Left lung (tissue), 10 donors: ENCODE measurements around the gene SNX25. TPM values are rescaled to one million over a fixed set of nuclear protein-coding genes. Genes with fewer than 3 reads are reported as not detected.

Experiments
- ATAC-seq: fragments of 200-7000 bp; cut with Tn5 transposase; one replicate; pipeline ENCODE4 v1.9.1; 2020; ENCODE audit warnings: moderate library complexity
- DNase-seq, 4 donors: peaks; one replicate each; pipeline ENCODE4 v3.0.0-alpha.2; 2013 to 2020
- H3K27ac ChIP-seq, 2 donors: fragments of 200-600 bp; sonication (generic) in 1 of 2; one replicate each; pipeline versions ENCODE4 v1.5.0 to v1.8.0; 2020 to 2021
- H3K27me3 ChIP-seq, 2 donors: fragments of 200-600 bp; sonication (generic) in 1 of 2; one replicate each; pipeline versions ENCODE4 v1.5.0 to v1.8.0; 2020 to 2021
- H3K36me3 ChIP-seq, 2 donors: fragments of 200-600 bp; sonication (generic) in 1 of 2; one replicate each; pipeline versions ENCODE4 v1.5.0 to v1.8.0; 2020 to 2021
- H3K4me1 ChIP-seq, 2 donors: fragments of 200-600 bp; one replicate each; pipeline ENCODE4 v1.8.0; 2021
- H3K4me3 ChIP-seq, 2 donors: fragments of 200-600 bp; sonication (generic) in 1 of 2; one replicate each; pipeline versions ENCODE4 v1.5.0 to v1.8.0; 2020 to 2021; ENCODE audit warnings: mild to moderate bottlenecking in 1 of 2
- H3K9me3 ChIP-seq, 2 donors: fragments of 200-600 bp; sonication (generic) in 1 of 2; one replicate each; pipeline versions ENCODE4 v1.5.0 to v1.8.0; 2020 to 2021
- CTCF ChIP-seq, 2 donors: fragments of 200-600 bp; sonication (generic) in 1 of 2; IDR thresholded peaks; one replicate each; pipeline versions ENCODE4 v1.5.0 to v1.8.0; 2021; ENCODE audit warnings: antibody characterized with exemption in 2 of 2
- intact Hi-C, 2 donors: fragments of 100-400 bp; cut with DNase I; formaldehyde crosslinking; loops; one replicate each; pipeline versions ENCODE4 v1.11.2 to v1.14.2; 2022
- polyA plus RNA-seq, 6 donors: library from polyadenylated mRNA; unstranded; fragments of 120-200 nt; gene quantifications; one replicate each; pipeline ENCODE4 v1.2.1, GENCODE V29; 2013; ENCODE audit not compliant: insufficient read length in 6 of 6
- total RNA-seq, 2 donors: library from RNA; stranded (reverse); fragmentation: NEBNext Ultra II Directional; extraction: Animal tissue kit (Norgen Biotek cat#: 25700); gene quantifications; one replicate each; pipeline ENCODE4 v1.2.1, GENCODE V29; 2021
- donor health status: DM: no; HTN: yes; CAD: no.
- donor health status: DM: no; HTN: no; CAD: no.

The SNX25 gene
- total and polyA plus RNA-seq, 8 donors = 15.5 to 122 (median 18.9) TPM

DNA sequence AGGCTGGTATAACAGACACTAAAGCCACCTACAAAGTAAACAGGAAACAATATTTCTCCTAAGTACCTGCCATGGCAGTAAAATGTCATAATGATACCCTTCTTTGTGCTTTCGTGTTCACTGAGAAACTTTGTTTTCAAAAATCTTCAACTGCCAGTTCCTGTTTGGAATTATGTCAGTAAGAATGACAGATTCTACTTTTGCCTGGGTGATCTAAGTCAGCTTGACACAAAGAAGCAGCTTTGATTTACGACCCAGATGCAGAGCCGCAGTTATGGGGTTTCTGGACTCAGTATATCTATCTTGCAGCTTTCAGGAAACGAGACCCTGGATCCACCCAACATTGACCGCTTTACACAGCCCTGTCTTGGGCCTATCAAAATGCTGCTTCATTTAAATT is 71.2 kb downstream of the SNX25 start:
- no peaks in the 10 kb centered on the region for H3K27me3 ChIP-seq
- no peak overlapping the region for H3K4me3 ChIP-seq
- no peaks in the 10 kb centered on the region for H3K9me3 ChIP-seq
- intact Hi-C loops = no loop called here
- DNase-seq (no peak), ATAC-seq (no peak)
- TF ChIP-seq CTCF (IDR thresholded peaks at IDR 0.05) = no peak
- peaks cover 0 to 5% of the 10 kb centered on the region in 2 donors for H3K4me1 ChIP-seq
- no peak overlapping the region for H3K27ac ChIP-seq
- H3K36me3 ChIP-seq = no peaks in the 10 kb centered on the region

DNA sequence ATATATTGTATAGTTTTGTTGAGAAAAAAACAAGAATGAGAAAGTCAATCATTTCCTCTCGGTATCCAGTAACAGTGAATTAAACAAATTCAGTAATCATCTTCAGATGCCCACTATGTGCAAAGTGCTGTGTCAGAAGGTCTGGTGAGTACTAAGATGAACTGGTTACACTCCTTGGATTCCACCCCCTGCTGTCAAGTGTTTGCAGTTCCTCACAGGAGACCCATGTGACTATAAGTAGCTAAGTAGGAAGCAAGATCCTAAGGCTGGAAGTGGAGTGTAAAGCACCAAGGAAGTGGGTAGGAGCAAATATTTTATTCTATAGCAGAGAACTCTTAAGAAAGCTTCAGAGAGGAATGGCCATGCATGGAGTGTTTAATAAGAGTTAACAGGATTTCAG is 73.6 kb downstream of the SNX25 start:
- DNase-seq (peak in 2 of 4 donors; percentile 43 to 60), ATAC-seq (peak; percentile 81)
- TF ChIP-seq CTCF (IDR thresholded peaks at IDR 0.05) = no peak
- Histone ChIP-seq H3K4me3 (no peak overlapping the region), H3K27ac (peak overlapping the region; percentile 49 to 66), H3K4me1 (peaks cover 5 to 9% of the 10 kb centered on the region in 2 donors), H3K36me3 (no peaks in the 10 kb centered on the region), H3K27me3 (no peaks in the 10 kb centered on the region), H3K9me3 (no peaks in the 10 kb centered on the region)
- intact Hi-C loops = no loop called here

- ATAC-seq (no peak), DNase-seq (no peak)
- intact Hi-C loops = no loop called here
- no peak for TF ChIP-seq CTCF (IDR thresholded peaks at IDR 0.05)
- no peaks in the 10 kb centered on the region for H3K27me3 ChIP-seq
- peaks cover 5 to 9% of the 10 kb centered on the region in 2 donors for H3K4me1 ChIP-seq
- H3K27ac ChIP-seq = peak overlapping the region; percentile 55 to 66
- no peak overlapping the region for H3K4me3 ChIP-seq
- no peaks in the 10 kb centered on the region for H3K9me3 ChIP-seq
- peaks cover 0 to 2% of the 10 kb centered on the region in 2 donors for H3K36me3 ChIP-seq
These were observed 74.3 kb downstream of the SNX25 start for GRCh38 chr4:185283723-185284122.

GRCh38 chr4:185285632-185286393 is 76.4 kb downstream of the SNX25 start:
- Histone ChIP-seq H3K9me3 (no peaks in the 10 kb centered on the region), H3K36me3 (peaks cover 0 to 11% of the 10 kb centered on the region in 2 donors), H3K27me3 (no peaks in the 10 kb centered on the region), H3K27ac (no peak overlapping the region), H3K4me1 (peaks cover 5 to 14% of the 10 kb centered on the region in 2 donors), H3K4me3 (no peak overlapping the region)
- ATAC-seq (no peak), DNase-seq (no peak)
- TF ChIP-seq CTCF (IDR thresholded peaks at IDR 0.05) = no peak
- intact Hi-C loops = no loop called here

DNA sequence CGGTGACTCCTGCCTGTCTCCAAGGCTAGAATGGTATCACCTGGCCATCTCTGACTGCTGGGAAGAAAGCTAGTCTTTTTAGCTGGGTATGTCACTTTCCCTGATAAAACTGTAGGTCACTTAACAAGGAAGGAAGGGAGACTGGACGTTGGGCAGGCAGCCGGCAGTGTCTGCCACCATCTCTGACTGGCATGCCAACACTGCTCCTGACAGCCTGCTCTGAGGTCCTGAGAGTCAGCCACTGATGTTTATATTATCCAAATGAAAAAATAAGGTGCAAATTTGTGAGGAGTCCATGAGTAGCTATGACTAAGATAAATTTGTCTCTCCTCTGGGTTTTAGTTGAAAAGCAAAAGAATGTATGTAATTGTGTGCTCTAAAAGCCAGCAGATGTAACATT is 77.2 kb downstream of the SNX25 start:
- no peak for TF ChIP-seq CTCF (IDR thresholded peaks at IDR 0.05)
- no peaks in the 10 kb centered on the region for H3K9me3 ChIP-seq
- H3K27ac ChIP-seq = peak overlapping the region; percentile 20 to 26
- peaks cover 5 to 14% of the 10 kb centered on the region in 2 donors for H3K4me1 ChIP-seq
- no peak overlapping the region for H3K4me3 ChIP-seq
- peaks cover 0 to 11% of the 10 kb centered on the region in 2 donors for H3K36me3 ChIP-seq
- DNase-seq (no peak), ATAC-seq (peak; percentile 8)
- H3K27me3 ChIP-seq = no peaks in the 10 kb centered on the region
- intact Hi-C loops = no loop called here
